ENCODE measurements around the gene PCDHGA9.
"Not testable (repeated sequence)": the region's sequence is repeated elsewhere in the genome, so short reads cannot be mapped to it uniquely, and the experiment has no call there.

Gene PCDHGA9

GRCh38 chr5:141414548-141415274 is 12.1 kb downstream of the PCDHGA9 start:
- DNase-seq (ENCODE audit: low spot score) = not testable (repeated sequence)

DNA sequence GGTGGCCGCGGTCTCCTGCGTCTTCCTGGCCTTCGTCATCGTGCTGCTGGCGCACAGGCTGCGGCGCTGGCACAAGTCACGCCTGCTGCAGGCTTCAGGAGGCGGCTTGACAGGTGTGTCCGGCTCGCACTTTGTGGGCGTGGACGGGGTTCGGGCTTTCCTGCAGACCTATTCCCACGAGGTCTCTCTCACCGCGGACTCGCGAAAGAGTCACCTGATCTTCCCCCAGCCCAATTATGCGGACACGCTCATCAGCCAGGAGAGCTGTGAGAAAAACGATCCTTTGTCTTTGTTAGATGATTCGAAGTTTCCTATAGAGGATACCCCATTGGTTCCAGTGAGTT is 12.7 kb downstream of the PCDHGA9 start:
- DNase-seq (ENCODE audit: low spot score) = not testable (repeated sequence)

DNA sequence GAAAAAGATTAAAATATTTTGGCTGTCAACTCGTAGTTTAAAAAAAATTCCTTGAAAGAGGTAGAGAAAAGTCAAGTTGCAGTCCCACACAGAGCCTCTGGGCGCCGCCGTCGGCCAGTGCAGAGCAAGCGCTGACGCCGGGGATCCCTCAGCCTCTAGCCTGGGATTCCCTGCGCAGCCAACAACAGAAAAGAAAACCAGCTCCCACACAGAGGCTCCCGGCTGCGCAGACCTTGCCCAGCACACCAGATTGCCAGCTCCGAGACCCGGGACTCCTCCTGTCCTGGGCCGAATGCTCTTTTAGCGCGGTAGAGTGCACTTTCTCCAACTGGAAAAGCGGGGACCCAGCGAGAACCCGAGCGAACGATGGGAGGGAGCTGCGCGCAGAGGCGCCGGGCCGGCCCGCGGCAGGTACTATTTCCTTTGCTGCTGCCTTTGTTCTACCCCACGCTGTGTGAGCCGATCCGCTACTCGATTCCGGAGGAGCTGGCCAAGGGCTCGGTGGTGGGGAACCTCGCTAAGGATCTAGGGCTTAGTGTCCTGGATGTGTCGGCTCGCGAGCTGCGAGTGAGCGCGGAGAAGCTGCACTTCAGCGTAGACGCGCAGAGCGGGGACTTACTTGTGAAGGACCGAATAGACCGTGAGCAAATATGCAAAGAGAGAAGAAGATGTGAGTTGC is 15.1 kb downstream of the PCDHGA9 start, which contains the start of gene PCDHGB7:
PCDHGB7 (plus strand) TSS at position 184 of the 679 bp plus-strand sequence; CDS start at position 367, 183 bp downstream.
- peak; percentile 77 for DNase-seq (ENCODE audit: low spot score)

DNA sequence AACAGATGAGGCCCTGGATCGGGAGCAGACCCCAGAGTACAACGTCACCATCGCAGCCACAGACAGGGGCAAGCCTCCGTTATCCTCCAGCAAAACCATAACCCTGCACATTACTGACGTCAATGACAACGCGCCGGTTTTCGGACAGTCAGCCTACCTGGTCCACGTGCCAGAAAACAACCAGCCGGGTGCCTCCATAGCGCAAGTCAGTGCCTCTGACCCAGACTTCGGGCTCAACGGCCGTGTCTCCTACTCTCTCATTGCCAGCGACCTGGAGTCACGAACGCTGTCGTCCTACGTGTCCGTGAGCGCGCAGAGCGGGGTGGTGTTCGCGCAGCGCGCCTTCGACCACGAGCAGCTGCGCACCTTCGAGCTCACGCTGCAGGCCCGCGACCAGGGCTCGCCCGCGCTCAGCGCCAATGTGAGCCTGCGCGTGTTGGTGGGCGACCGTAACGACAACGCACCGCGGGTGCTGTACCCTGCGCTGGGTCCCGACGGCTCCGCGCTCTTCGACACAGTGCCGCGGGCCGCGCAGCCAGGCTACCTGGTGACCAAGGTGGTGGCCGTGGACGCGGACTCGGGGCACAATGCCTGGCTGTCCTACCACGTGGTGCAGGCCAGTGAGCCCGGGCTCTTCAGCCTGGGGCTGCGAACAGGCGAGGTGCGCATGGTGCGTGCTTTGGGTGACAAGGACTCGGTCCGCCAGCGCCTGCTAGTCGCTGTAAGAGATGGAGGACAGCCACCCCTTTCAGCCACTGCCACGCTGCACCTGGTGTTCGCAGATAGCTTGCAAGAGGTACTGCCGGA is 16.7 kb downstream of the PCDHGA9 start:
- DNase-seq (ENCODE audit: low spot score) = no peak

GRCh38 chr5:141420855-141421488 is 18.4 kb downstream of the PCDHGA9 start, which contains the start of gene PCDHGA11:
Gene PCDHGA11, plus strand, starts transcription at chr5:141421051. Its CDS starts 177 bp downstream, at chr5:141421228.
- DNase-seq (ENCODE audit: low spot score) = peak; percentile 81

GRCh38 chr5:141421489-141421855 is 18.9 kb downstream of the PCDHGA9 start:
- DNase-seq (ENCODE audit: low spot score) = peak; percentile 32

GRCh38 chr5:141422742-141423291 is 20.2 kb downstream of the PCDHGA9 start:
- no peak for DNase-seq (ENCODE audit: low spot score)

DNA sequence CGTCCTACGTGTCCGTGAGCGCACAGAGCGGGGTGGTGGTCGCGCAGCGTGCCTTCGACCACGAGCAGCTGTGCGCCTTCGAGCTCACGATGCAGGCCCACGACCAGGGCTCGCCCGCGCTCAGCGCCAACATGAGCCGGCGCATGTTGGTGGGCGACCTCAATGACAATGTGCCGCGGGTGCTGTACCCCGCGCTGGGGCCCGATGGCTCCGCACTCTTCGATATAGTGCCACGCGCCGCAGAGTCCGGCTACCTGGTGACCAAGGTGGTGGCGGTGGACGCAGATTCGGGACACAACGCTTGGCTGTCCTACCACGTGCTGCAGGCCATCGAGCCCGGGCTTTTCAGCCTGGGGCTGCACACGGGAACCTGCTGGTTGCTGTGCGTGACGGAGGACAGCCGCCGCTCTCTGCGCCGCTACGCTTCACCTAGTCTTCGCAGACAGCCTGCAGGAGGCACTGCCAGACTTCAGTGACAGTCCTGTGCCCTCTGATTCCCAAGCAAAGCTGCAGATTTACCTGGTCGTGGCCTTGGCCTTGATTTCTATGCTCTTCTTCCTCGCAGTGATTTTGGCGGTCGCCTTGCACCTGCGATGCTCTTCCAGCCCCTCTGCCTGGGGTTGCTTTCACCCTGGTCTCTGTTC is 25.3 kb downstream of the PCDHGA9 start:
- DNase-seq (ENCODE audit: low spot score) = no peak

DNA sequence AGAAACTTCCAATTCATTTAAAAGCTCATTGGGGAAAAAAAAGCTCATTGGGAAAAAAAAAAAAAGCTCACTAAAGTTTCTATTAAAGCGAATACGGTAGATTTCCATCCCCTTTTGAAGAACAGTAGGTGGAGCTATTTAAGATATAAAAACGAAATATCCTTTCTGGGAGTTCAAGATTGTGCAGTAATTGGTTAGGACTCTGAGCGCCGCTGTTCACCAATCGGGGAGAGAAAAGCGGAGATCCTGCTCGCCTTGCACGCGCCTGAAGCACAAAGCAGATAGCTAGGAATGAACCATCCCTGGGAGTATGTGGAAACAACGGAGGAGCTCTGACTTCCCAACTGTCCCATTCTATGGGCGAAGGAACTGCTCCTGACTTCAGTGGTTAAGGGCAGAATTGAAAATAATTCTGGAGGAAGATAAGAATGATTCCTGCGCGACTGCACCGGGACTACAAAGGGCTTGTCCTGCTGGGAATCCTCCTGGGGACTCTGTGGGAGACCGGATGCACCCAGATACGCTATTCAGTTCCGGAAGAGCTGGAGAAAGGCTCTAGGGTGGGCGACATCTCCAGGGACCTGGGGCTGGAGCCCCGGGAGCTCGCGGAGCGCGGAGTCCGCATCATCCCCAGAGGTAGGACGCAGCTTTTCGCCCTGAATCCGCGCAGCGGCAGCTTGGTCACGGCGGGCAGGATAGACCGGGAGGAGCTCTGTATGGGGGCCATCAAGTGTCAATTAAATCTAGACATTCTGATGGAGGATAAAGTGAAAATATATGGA is 27.9 kb downstream of the PCDHGA9 start, which contains the start of gene PCDHGA12:
PCDHGA12 (plus strand) TSS at position 176 of the 782 bp plus-strand sequence; CDS start at position 429, 253 bp downstream.
- peak; percentile 92 for DNase-seq (ENCODE audit: low spot score)

- no peak for DNase-seq (ENCODE audit: low spot score)
Observed at GRCh38 chr5:141431286-141431685, 28.7 kb downstream of the PCDHGA9 start.

DNA sequence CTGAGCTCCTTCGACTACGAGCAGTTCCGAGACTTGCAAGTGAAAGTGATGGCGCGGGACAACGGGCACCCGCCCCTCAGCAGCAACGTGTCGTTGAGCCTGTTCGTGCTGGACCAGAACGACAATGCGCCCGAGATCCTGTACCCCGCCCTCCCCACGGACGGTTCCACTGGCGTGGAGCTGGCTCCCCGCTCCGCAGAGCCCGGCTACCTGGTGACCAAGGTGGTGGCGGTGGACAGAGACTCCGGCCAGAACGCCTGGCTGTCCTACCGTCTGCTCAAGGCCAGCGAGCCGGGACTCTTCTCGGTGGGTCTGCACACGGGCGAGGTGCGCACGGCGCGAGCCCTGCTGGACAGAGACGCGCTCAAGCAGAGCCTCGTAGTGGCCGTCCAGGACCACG is 29.7 kb downstream of the PCDHGA9 start:
- not testable (repeated sequence) for DNase-seq (ENCODE audit: low spot score)

DNA sequence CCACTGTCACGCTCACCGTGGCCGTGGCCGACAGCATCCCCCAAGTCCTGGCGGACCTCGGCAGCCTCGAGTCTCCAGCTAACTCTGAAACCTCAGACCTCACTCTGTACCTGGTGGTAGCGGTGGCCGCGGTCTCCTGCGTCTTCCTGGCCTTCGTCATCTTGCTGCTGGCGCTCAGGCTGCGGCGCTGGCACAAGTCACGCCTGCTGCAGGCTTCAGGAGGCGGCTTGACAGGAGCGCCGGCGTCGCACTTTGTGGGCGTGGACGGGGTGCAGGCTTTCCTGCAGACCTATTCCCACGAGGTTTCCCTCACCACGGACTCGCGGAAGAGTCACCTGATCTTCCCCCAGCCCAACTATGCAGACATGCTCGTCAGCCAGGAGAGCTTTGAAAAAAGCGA is 30.1 kb downstream of the PCDHGA9 start:
- not testable (repeated sequence) for DNase-seq (ENCODE audit: low spot score)

GRCh38 chr5:141434006-141434405 is 31.4 kb downstream of the PCDHGA9 start:
- DNase-seq (ENCODE audit: low spot score) = no peak

- peak; percentile 44 for DNase-seq (ENCODE audit: low spot score)
Observed at GRCh38 chr5:141437221-141437620, 34.6 kb downstream of the PCDHGA9 start.

GRCh38 chr5:141439411-141440141 is 37.0 kb downstream of the PCDHGA9 start:
- no peak for DNase-seq (ENCODE audit: low spot score)

- DNase-seq (ENCODE audit: low spot score) = no peak
Observed at GRCh38 chr5:141440341-141440740, 37.8 kb downstream of the PCDHGA9 start.

DNA sequence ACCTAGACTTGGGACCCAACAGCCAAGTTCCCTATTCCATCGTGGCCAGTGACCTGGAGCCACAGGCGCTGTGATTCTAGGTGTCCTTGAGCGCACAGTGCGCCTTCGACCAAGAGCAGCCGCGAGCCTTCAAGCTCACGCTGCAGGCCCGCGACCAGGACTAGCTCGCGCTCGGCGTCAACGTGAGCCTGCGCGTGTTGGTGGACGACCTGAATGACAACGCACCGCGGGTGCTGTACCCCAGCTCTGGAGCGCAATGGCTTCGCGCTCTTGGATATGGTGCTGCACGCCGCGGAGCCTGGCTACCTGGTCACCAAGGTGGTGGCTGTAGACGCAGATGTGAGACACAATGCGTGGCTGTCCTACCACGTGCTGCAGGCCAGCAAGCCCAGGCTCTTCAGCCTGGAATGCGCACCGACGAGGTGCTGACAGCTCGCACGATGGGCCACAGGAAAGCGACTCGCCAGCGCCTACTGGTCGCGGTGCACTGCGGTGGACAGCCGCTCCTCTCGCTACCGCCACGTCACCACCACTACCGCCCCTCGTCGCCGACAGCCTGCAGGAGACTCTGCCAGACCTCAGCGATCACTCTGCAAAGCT is 39.1 kb downstream of the PCDHGA9 start:
- no peak for DNase-seq (ENCODE audit: low spot score)
